Stimulated activated CD4-positive, alpha-beta T cell treated with anti-CD3 and anti-CD28 coated beads, TNF-alpha, amount 100 ng/mL, for 1 hour (primary cell): Measurements from ENCODE around the gene PPT1.

Experiments
- DNase-seq, 3 donors: peaks; one replicate each; pipeline ENCODE4 v3.0.0-alpha.2; 2020; ENCODE audit warnings: low read depth in 3 of 3, low spot score in 1 of 3

PPT1 gene

DNA sequence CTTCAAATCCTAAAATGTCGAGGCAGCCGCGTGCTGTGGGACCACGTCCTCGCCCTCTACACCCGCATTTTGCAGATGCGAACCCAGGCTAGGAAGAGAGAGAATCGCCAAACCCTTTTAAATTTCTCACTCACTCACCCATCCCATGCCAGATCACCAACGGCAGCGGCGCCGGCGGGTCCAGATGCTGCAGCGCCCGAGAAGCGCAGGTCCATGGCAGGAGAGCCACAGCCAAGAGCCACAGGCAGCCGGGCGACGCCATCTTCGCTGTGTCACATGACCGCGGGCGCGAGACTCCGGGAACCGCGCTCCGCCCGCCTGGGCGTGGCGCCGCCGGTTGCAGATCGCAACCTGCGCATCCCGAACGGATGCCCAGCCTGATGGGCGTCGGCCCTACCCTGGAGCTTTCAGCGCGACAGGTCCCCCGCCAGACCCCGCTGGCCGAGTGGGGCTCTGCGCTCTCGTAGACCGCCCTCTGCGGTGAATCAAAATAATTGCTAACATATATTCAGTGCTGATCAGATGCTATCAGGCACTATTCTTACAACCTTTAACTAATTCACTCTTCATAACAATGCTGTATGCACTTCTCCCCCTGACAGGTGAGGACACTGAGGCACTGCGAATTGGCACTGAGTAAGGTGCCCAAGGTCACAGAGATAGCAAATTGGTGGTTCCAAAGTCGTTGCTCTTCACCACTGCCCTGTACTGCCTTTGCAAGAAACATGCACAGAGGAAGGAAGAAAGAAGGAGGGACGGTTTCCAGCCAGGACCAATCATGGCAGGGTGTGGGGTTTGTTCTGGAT lies at the start of gene PPT1:
Gene PPT1 (minus strand): TSS at position 276 of the 806 bp plus-strand sequence. CDS start 14 bp downstream, at position 262.
- DNase-seq, result peak; percentile 31 to 60 (median 33)

DNA sequence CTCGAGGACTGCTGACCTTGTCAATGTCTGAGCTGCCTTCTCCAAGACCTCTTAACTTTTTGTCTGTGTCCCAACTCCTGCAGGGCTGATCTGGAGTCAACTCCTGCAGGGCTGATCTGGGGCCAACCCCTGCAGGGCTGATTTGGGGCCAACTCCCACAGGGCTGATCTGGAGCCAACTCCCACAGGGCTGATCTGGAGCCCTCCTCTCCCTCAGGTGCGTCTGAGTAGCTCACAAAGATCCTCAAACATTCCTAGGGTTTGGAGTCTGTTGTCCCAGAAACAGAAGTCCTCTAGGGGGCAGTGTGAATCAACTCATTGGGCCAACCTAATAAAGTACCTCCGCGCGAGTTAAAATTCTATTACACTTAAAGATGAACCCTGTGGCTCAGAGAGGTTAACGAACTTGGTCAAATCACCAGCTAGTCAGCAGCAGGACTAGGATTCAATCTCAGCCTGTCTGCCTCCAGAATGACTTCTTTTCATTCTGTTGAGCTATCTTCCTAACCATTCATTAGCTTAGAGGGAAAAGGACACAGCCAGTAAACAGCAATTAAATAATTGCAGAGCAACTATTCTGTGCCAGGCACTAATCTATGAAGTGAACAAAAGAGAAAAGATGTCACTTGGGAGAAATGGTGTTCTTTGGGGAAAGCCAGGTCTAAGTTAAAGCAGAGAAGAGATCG lies 47.0 kb upstream of the PPT1 start:
- DNase-seq, result peak in 2 of 3 donors; percentile 2 to 29

DNA sequence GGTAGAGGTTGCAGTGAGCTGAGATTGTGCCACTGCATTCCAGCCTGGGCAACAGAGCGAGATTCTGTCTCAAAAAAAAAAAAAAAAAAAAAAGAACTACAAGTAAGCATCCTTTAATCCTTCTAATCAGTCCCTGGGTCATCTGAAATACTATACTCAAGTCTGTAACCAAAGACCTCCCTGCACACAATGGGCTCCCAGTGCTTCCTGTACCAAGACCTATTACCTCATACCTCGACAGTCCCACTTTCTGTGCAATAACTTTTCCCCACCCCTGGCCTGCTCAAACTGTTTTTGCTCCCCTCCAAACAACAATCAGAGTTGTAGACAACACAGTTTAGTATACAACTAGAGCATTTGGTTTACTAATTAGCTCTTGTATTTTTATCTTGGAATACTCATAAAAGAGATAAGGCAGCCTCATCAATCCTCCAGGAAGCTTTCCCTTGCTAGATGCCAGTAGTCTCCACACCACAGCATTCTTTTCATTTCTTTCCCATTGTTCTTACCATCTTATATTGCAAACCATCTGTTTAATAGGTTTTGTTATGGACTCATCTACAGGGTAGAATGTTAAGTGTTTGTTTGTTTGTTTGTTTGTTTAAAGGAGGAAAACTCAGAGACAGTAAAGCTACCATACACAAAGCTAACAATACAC lies 45.0 kb upstream of the PPT1 start:
- no peak for DNase-seq

DNA sequence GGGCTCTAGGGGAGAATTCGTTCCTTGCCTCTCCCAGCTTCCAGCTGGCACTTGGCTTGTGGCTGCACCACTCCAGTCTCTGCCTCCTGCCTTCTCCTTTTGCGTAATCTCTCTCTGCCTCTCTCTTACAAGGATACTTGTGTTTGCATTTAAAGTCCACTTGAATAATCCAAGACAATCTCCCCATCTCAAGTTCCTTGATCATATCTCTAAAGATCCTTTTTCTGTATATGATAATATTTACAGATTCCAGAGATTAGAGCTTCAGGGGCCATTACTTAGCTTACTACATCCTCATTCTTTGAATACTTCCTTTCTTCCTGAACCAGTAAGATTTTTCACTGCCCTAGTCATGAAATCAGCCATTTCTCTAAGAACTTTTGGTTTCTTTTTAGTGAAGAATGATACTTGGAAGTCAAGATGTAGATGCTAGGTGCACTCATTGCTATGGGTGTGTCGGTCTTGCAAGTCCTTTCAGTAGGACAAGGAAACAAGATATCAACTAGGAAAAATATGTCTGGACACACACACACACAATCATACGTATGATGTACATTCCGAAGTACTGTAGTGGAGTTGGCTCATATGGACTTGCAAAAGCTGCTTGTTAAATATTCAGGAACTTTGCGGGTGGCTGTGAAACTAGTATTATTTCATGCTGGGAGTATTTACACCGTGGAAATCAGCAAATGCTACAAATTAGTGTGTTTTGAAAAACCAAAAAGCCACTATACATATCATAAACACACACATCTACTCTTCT lies 43.3 kb upstream of the PPT1 start:
- DNase-seq, result no peak

DNA sequence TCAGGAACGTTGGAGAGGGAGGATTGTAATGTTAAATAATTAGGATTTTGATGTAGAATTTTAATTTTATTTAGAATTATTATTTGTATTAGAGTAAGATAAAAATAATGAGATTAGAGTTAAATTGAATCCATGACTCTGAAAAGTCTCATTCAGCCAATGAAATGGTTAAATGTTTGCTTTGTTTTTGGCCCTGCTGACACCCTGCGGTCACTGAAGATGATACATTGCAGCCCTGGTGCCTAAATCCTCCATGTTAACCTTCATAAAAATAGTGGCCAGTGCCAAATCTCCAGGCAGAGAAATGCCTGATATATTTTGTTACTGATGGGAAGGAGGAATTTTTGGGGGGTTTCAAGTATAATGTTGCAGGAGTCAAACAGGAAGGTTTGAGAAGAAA lies 36.8 kb upstream of the PPT1 start:
- no peak for DNase-seq

DNA sequence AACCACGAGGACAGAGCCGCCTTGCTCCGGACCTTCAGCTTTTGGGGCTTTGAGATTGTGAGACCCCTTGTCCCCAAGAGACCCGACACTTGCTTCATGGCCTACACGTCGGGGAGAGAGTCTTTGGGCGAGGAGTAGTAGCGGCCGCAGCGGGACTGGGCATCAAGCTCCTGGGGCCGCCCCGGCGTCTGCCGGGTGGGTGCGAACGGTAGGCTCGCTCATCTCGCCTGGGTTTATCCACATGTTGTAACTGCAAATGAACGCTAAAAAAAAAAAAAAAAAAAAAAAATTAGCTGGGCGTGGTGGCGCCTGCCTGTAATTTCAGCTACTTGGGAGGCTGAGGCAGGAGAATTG lies 36.2 kb upstream of the PPT1 start:
- DNase-seq, result no peak

DNA sequence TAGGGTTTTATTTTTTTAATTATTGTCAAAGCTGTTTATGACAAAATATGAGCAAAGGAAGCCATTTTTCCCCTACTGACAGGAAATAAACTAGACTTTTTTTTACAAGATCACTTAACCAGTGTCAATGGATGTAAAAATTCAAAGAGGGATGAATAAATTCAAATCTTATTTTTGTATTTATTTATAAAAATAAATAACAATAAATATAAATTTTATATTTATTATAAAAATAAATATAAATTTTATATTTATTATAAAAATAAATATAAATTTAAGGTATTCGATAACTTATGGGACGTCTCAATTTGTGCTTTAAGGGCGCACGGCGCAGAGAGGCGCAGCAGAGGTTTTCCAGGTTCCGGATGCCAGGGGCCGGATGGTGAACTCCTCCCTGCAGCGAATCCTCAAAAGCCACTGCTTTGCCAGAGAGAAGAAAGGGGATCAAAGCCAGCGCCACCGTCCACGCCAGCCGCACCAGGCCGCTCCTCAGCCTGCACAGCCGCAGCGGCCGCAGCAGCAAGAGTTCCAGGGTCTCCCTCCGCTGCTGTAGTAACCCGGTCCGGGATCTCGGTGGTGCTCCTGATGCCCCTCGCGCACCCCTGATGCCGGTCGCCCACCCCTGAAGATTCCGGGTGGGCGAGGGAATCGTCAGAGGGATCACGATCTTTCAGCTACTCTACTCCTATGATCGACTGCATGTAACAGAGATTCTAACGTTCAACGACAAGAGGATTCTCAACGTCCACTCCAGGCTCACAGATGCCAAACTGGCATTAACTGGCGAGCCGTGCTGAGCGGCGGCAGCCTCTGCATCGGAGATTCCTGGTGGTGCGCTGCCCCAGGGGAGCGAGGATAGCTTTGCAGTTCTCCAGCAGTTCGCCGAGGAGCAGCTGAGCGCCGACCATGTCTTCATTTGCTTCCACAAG lies 35.6 kb upstream of the PPT1 start:
- no peak for DNase-seq

DNA sequence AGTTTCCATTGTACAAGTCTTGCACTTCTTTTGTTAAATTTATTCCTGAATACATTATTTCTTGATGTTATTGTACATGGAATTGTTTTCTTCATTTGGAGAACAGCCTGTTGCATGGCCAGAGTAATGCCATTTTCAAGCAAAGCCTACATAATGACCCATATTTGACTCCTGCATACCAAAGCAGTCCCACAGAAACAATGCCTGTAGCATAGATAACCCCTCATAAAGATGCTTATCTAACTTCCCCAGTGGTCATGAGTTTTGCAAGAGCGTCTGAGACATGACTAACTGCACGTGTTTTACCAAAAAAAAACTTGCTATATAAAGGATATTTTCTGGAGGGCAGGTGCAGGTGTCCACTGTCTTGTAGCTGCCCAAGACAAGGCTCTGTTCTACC lies 33.8 kb upstream of the PPT1 start:
- DNase-seq, result no peak

DNA sequence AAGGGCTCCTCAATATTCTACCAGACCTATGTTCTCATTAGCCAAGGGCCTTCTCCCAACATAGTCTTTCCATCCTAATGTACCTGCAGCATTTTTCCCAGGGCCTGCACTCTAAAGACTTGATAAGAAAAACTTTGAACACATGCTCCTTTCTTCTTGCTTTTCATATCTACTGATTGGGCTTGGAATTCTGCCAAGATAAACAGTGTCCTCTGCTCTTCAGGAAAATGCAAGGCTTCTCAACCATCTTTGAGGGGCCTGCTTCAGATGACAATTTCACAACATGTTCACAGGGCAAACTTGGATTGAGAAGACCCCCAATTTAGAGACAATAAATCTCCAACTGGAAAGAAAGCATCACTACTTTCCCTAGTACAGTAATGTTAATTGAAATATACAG lies 25.8 kb upstream of the PPT1 start:
- no peak for DNase-seq

DNA sequence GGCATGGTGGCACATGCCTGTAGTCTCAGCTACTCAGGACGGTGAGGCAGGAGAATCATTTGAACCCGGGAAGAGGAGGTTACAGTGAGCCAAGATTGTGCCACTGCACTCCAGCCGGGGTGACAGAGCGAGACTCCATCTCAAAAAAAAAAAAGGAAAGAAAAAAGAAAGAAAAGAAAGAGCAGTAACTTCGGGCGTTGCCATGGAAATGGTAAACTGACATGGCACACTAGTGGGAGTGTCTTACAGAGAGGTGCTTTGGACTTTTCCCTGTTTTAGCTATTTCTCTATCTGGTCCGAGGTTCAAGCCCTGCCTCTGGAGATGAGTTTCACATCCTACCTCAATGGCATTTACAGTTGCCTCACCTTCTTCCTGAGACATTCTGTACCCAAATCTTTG lies 23.1 kb upstream of the PPT1 start:
- no peak for DNase-seq

DNA sequence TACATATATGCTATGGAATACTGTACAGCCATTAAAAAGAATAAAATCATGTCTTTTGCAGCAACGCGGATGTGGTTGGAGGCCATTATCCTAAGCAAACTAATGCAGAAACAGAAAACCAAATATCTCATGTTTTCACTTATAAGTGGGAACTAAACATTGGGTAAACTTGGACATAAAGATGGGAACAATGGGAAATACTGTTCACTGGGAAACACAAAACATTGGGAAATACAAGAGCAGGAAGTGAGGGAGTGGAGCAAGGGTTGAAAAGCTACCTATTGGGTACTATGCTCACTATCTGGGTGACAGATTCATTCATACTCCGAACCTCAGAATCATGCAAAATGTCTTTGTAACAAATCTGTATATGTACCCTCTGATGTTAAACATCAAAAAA lies 17.3 kb upstream of the PPT1 start:
- no peak for DNase-seq

DNA sequence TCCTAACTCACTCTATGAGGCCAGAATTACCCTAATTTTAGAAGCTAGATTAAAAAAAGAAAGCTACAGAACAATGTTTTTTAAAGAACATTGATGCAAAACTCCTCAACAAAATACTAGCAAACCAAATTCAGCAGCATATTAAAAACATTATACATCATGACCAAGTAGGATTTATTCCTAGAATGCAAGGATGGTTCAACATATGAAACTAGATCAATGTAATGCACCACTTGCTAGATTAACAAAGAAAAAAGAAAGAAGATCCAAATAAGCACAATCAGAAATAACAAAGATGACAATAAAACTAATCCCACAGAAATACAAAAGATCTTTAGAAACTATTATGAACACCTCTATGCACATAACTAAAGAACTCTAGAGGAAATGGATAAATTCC lies 13.3 kb upstream of the PPT1 start:
- DNase-seq, result no peak

DNA sequence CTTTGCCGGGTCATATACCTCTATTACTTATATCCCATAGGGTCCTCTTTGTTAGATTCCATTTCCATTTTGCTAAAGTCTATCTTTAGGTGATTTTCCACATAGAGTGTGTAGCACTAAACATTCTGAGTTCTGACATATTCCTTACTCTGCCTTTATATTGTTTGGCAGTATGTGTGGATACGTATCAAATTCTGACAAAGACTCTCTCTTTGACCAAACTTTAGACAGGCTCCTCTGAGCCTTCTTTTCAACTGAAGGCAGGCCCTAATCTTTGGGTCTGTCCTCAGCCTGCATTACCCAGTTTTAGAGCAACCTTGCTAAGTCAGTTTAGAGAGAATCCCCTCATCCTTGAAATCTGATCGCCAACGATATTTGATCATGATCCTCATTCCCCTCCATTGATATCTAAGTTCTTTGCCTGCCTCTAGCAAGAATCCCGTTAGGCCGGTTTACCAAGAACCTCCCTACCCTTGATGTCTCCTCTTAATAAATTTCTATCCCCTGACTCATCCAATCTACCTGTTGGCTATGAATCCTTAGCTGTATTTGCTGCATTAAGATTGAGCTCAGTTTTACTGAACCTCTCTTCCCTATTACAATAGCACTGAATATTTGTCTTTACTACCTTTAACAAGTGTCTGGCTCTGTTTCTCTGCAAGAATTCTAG lies 10.4 kb upstream of the PPT1 start:
- no peak for DNase-seq

DNA sequence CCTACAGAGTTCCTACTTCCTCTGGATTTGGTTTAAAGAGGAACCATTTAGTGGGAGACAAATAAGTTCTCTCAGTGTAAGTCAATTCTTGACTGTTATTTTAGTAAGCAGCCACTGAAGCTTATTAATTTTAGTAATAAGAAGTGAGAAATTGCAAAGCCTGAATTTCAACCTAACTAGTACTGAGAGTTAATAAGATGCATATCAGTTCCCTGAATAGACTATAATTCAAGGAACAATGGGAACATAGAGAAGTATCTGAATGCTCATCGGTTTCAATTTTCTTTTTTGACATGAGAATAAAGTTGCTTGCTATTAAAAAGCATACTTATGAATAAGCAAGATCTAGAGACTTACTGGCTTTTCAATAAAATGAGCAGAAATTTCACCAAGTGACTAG lies 8.0 kb upstream of the PPT1 start:
- no peak for DNase-seq

DNA sequence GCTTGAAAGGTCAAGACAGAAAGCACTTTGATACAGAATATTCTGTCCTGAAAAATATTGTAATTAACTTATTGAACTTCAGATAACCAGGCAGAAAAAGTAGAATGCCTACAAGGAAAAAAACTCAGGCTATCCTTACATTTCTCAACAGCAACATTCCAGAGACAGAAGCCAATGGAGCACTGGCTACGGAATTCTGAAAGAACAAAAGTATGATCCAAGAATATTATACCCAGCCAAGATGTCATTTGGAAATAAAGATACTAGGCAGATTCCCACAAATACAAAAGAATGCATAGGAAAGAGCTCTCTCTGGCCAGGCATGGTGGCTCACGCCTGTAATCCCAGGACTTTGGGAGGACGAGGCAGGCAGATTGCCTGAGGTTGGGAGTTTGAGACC lies 5.8 kb upstream of the PPT1 start:
- no peak for DNase-seq

DNA sequence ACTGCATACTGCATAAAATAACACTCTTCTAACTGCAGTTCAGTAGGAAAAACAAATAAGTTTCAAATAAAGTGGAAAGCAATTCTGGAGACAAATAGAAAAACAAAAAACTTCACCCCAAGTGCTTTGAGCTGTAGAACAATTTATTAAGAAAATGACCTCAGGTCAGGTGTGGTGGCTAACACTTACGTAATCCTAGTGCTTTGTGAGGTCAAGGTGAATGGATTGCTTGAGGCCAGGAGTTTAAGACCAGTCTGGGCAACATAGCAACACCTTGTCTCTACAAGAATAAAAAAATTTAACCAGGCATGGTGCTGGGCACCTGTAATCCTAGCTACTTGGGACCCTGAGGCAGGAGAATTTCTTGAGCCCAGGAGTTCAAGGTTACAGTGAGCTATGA lies 5.0 kb upstream of the PPT1 start:
- DNase-seq, result no peak

DNA sequence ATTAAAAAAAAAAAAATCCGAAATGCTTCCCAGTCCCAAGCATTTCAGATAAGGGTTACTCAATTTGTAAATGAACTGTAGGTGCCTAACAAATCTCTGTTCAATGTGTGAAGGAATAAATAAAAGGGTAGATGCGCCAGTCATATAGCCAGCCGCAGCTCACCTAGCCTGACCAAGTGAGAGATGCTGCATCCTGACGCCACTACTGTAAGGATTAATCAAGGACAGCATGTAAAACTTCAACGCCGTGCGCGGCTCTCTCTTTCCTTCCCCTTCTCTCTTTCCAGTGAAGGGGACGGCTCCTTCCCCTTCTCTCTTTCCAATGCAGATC lies 441 bp downstream of the PPT1 start:
- DNase-seq, result no peak

DNA sequence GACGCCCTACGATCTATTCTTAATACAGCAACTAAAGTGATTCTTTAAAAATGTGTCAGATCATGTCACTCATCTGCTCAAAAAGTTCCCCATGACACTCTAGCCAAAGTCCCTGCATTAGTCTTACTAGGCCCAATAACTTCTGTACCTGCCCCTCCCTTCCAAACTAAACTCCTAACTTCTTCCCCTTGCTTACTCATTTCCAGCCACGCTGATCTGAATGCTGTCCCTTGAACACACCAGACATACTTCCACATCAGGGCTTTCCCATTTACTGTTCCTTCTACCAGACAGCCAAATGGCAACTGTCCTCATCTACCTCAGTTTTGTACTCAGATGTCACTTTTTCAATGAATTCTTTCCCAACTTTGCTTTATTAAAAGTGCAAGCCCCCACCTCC lies 1.2 kb downstream of the PPT1 start:
- DNase-seq, result no peak

DNA sequence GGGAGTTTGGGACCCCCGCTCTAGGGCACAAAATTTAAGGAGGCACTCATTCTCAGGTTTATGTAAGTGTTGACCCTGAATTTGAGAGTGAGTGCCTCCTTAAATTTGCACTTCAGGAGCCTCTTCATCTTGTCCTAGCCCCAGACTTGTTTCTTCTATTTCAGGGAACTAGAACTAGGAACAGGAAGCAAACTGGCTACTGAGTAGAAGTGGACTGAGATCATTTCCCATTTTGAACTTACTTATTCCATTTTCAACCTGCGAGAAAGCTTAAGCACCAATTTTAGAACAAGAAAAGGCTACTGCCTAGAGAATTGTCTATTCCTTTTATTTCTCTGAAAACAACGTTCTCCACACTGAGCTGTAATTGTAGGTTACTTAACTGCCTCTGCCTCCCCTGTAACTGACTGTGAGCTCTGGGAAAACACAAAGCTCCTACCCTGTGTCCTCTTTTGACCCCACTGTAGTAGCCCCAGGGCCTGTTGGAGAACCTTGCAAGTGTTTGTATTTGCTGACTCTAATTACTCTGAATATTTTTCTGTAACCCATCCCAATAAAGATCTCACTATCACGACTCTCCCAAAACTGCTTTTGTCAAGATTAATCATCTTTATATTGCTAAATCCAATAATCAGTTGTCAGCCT lies 2.5 kb downstream of the PPT1 start:
- DNase-seq, result no peak
